Gastroesophageal sphincter (tissue), 4 donors: Measurements from ENCODE around the gene RHOJ. TPM values are rescaled to one million over a fixed set of nuclear protein-coding genes. Genes with fewer than 3 reads are reported as not detected.
A peak's percentile ranks its signal among the peaks of the same experiment; 100 is the strongest.

Experiments
- ATAC-seq: fragments of 150-250 bp; one replicate; pipeline ENCODE4 v1.9.1; 2016; ENCODE audit warnings: mild to moderate bottlenecking, moderate library complexity
- H3K27ac ChIP-seq, 4 donors: fragments of 200-600 bp; sonication (generic) in 3 of 4; 1 replicate in 3 of 4; 2 replicates in 1 of 4; pipeline ENCODE4 v1.5.1; 2016 to 2019
- H3K27me3 ChIP-seq: fragments of 200-600 bp; sonication (generic); one replicate; pipeline ENCODE4 v1.5.1; 2019
- H3K36me3 ChIP-seq, 2 donors: fragments of 200-600 bp; sonication (generic); one replicate each; pipeline ENCODE4 v1.5.1; 2019; ENCODE audit warnings: control low read depth in 1 of 2
- H3K4me1 ChIP-seq, 3 donors: fragments of 200-600 bp; sonication (generic); 1 replicate in 2 of 3; 2 replicates in 1 of 3; pipeline ENCODE4 v1.5.1; 2016 to 2019; ENCODE audit warnings: control low read depth in 2 of 3
- H3K4me3 ChIP-seq, 2 donors: fragments of 200-600 bp; sonication (generic); one replicate each; pipeline ENCODE4 v1.5.1; 2019; ENCODE audit warnings: mild to moderate bottlenecking in 1 of 2, moderate library complexity in 1 of 2
- H3K9me3 ChIP-seq, 3 donors: fragments of 200-600 bp; sonication (generic); one replicate each; pipeline ENCODE4 v1.5.1; 2017 to 2019; ENCODE audit warnings: control low read depth in 2 of 3
- CTCF ChIP-seq, 4 experiments: fragments of 200-600 bp in 2 of 4; fragments of 450-650 bp in 2 of 4; sonication (generic) in 1 of 4; IDR thresholded peaks; one replicate each; pipeline ENCODE4 v1.5.1; 2017 to 2019; ENCODE audit warnings: antibody characterized with exemption in 4 of 4, mild to moderate bottlenecking in 2 of 4, moderate library complexity in 2 of 4
- EP300 ChIP-seq: sonication (generic); formaldehyde crosslinking; IDR thresholded peaks from one replicate; pipeline ENCODE4 v1.6.1; 2017; ENCODE audit warnings: antibody characterized with exemption, mild to moderate bottlenecking
- POLR2A ChIP-seq, 2 donors: fragments of 450-650 bp; IDR thresholded peaks; one replicate each; pipeline ENCODE4 v1.6.1; 2017; ENCODE audit warnings: antibody characterized with exemption in 2 of 2, mild to moderate bottlenecking in 2 of 2, moderate library complexity in 1 of 2
- POLR2AphosphoS5 ChIP-seq: sonication (generic); formaldehyde crosslinking; IDR thresholded peaks from one replicate; pipeline ENCODE4 v1.6.1; 2017; ENCODE audit warnings: antibody characterized with exemption
- WGBS, 2 donors: methylation state at CpG; one replicate each; pipeline ENCODE4 v1.1.5; 2018; ENCODE audit warnings: low coverage in 1 of 2; 5-methylcytosine and 5-hydroxymethylcytosine counted together
- total RNA-seq, 4 donors: library from RNA; depleted of rRNA; stranded (reverse); fragments of >200 nt; gene quantifications; one replicate each; pipeline ENCODE4 v1.1.0, GENCODE V29; 2016

Gene RHOJ
- total RNA-seq, 4 donors from 2014 or later = 12.5 to 12.9 (median 12.7) TPM

GRCh38 chr14:63203618-63204406 is 431 bp upstream of the RHOJ start:
- TF ChIP-seq POLR2AphosphoS5 (peak; percentile 83), POLR2A (IDR thresholded peaks at IDR 0.05) (peak in 1 of 2 donors; percentile 14), EP300 (no peak), CTCF (IDR thresholded peaks at IDR 0.05) (peak in 2 of 4 experiments; percentile 21 to 29)
- peak overlapping the region; percentile 91 to 93 (median 92) for H3K27ac ChIP-seq
- no peaks in the 10 kb centered on the region for H3K27me3 ChIP-seq
- no peaks in the 10 kb centered on the region for H3K9me3 ChIP-seq
- 3 to 6% methylated on average over 7 to 8 of the region's 11 CpGs for WGBS, 2 donors
- no peaks in the 10 kb centered on the region for H3K36me3 ChIP-seq
- H3K4me3 ChIP-seq = peak overlapping the region; percentile 49 to 60
- ATAC-seq = peak; percentile 93
- peaks cover 0 to 36% (median 3%) of the 10 kb centered on the region in 3 donors for H3K4me1 ChIP-seq

GRCh38 chr14:63205044-63205575 is 867 bp downstream of the RHOJ start:
- no peak for ATAC-seq
- WGBS, 2 donors = 6 to 9% methylated on average over 5 to 8 of the region's 10 CpGs
- H3K9me3 ChIP-seq = no peaks in the 10 kb centered on the region

GRCh38 chr14:63205866-63206265 is 1.6 kb downstream of the RHOJ start:
- no peaks in the 10 kb centered on the region for H3K36me3 ChIP-seq
- no peak for ATAC-seq
- H3K4me3 ChIP-seq = peak overlapping the region; percentile 49 to 60
- TF ChIP-seq POLR2AphosphoS5 = no peak
- TF ChIP-seq POLR2A (IDR thresholded peaks at IDR 0.05) = no peak
- TF ChIP-seq EP300 = no peak
- no peak for TF ChIP-seq CTCF (IDR thresholded peaks at IDR 0.05)
- no peaks in the 10 kb centered on the region for H3K27me3 ChIP-seq
- peak overlapping the region in 2 of 4 donors; percentile 91 to 93 for H3K27ac ChIP-seq
- peaks cover 0 to 36% (median 3%) of the 10 kb centered on the region in 3 donors for H3K4me1 ChIP-seq
- no peaks in the 10 kb centered on the region for H3K9me3 ChIP-seq

More at GRCh38 chr14:63205044-63205575, 867 bp downstream of the RHOJ start:
- H3K4me3 ChIP-seq = peak overlapping the region; percentile 49 to 60
- peak overlapping the region; percentile 91 to 93 (median 92) for H3K27ac ChIP-seq
- no peaks in the 10 kb centered on the region for H3K36me3 ChIP-seq
- no peaks in the 10 kb centered on the region for H3K27me3 ChIP-seq
- H3K4me1 ChIP-seq = peaks cover 0 to 36% (median 3%) of the 10 kb centered on the region in 3 donors
- TF ChIP-seq POLR2A (IDR thresholded peaks at IDR 0.05) = no peak
- TF ChIP-seq POLR2AphosphoS5 = peak; percentile 8

- 93 to 100% methylated on average over 1 of the region's 1 CpG for WGBS, 2 donors
- Histone ChIP-seq H3K9me3 (no peaks in the 10 kb centered on the region), H3K4me3 (no peak overlapping the region), H3K27me3 (no peaks in the 10 kb centered on the region), H3K27ac (no peak overlapping the region), H3K4me1 (peaks cover 0 to 28% (median 0%) of the 10 kb centered on the region in 3 donors), H3K36me3 (peaks cover 0 to 15% of the 10 kb centered on the region in 2 donors)
- ATAC-seq = no peak
- TF ChIP-seq CTCF (IDR thresholded peaks at IDR 0.05) (no peak), POLR2A (IDR thresholded peaks at IDR 0.05) (no peak), POLR2AphosphoS5 (no peak), EP300 (no peak)
Measured at GRCh38 chr14:63209160-63209559, 4.9 kb downstream of the RHOJ start.

GRCh38 chr14:63210812-63211211 is 6.6 kb downstream of the RHOJ start:
- Histone ChIP-seq H3K4me1 (peaks cover 0 to 28% (median 2%) of the 10 kb centered on the region in 3 donors), H3K4me3 (no peak overlapping the region), H3K27me3 (no peaks in the 10 kb centered on the region), H3K36me3 (peaks cover 0 to 15% of the 10 kb centered on the region in 2 donors), H3K27ac (no peak overlapping the region), H3K9me3 (no peaks in the 10 kb centered on the region)
- 0 to 43% methylated on average over 1 of the region's 1 CpG for WGBS, 2 donors
- TF ChIP-seq EP300 (no peak), POLR2A (IDR thresholded peaks at IDR 0.05) (no peak), CTCF (IDR thresholded peaks at IDR 0.05) (no peak), POLR2AphosphoS5 (no peak)
- no peak for ATAC-seq
